AG10803 (cell line): Measurements from ENCODE around the gene NXNL1.
A peak's percentile ranks its signal among the peaks of the same experiment; 100 is the strongest.

ENCODE experiments used
- DNase-seq: peaks from one replicate; pipeline ENCODE4 v3.0.0; 2010; ENCODE audit warnings: low read depth
- H3K4me3 ChIP-seq: 2 replicates; pipeline ENCODE4 v1.5.1; 2011; ENCODE audit warnings: mild to moderate bottlenecking, low read length, control low read depth
- CTCF ChIP-seq: conservative IDR thresholded peaks from 2 replicates; pipeline ENCODE4 v1.5.1; 2011; ENCODE audit warnings: mild to moderate bottlenecking, low read length, control low read depth, inconsistent platforms

Gene NXNL1

GRCh38 chr19:17471410-17472125 is 10.8 kb upstream of the NXNL1 start:
- DNase-seq: no peak
- no peak for TF ChIP-seq CTCF
- H3K4me3 ChIP-seq: peak overlapping the region; percentile 85

DNA sequence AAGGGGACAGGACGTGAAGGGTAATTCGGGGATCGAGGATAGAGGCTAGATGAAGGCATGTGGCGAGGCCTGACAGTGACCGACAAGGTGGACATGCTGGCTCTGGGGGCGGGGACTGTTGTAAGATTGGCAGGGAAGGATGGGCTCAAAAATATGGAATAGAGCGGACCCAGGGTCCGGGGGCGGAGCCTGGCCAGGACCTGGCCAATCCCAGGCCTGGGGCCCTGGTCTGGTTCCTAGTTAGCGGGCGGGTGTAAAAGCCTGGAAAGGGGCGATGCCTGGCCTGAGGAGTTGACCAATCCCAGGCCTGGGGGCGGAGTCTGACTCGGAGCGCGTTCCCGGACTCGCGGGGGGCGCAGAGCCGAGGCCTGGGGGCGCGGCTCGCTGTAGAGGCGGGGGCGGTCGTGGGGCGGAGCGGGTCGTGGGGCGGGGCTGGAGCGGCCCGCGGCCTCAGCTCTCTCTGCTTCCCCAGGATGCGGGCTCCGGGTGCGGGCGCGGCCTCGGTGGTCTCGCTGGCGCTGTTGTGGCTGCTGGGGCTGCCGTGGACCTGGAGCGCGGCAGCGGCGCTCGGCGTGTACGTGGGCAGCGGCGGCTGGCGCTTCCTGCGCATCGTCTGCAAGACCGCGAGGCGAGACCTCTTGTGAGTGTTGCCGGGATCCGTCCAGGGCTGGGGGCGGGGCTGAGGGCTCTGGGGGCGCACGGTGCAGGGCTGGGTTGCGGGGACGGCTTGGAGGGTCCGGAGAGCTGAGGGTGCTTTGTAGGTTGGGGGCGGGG is 9.5 kb upstream of the NXNL1 start, which contains the start of gene SLC27A1:
Gene SLC27A1 (plus strand): TSS at position 457 of the 774 bp plus-strand sequence. CDS start 17 bp downstream, at position 474.
- peak within 1 kb of the TSS; percentile 85 for H3K4me3 ChIP-seq
- no peak for TF ChIP-seq CTCF
- DNase-seq: peak; percentile 99

GRCh38 chr19:17469481-17470067 is 8.8 kb upstream of the NXNL1 start:
- H3K4me3 ChIP-seq: peak overlapping the region; percentile 76
- TF ChIP-seq CTCF: no peak
- DNase-seq: peak; percentile 96

DNA sequence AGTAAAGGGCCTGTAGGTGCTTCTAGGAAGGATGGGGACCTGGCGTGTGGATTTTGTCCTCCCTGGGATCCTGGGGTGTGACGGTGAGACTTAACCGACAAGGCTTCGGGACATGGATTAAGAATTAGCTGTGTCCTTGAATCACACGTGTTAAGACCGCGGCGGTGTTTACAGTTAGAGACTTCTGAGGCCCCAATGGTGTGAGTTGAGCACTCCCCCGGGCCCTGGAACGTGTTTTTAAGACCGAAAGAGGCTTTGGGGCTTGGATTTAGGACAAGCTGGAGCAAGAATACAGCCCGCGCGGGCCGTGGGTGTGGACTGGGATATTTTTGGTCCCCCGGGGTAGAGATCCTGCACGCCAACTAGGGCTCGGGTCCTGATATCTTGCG is 8.4 kb upstream of the NXNL1 start:
- peak overlapping the region; percentile 61 for H3K4me3 ChIP-seq
- no peak for DNase-seq
- no peak for TF ChIP-seq CTCF

DNA sequence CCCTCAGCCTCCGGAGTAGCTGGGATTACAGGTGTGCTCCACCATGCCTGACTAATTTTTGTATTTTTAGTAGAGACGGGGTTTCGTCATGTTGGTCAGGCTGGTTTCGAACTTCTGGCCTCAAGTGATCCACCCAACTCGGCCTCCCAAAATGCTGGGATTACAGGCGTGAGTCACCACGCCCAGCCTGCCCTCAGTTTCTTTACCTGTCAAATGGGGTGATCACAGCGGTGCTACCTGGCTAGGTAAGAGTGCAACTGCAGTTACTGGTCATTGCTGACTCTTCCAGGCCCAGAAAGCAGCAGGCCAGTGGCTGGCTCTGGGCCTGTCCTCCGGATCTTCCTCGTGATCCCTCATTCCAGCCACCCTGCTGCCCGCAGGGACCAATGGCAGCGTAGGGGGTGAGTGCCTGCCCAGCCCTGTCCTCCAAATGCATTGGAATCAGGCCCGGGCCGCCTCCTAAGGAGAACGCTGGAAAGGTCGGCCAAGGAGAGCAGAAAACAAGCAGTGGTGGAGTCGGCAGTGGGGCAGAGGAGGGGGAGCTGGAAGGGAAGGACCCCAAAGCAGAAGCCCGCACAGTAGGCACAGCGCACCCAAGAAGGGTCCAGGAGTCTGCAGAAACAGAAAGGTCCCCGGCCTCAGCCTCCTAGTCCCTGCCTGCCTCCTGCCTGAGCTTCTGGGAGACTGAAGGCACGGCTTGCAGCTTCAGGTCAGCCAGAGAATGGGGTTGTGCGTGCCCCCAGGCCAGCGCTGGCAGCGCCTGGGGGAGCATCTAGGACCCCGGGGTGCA is 7.8 kb upstream of the NXNL1 start:
- TF ChIP-seq CTCF: no peak
- DNase-seq: peak; percentile 55
- H3K4me3 ChIP-seq: peak overlapping the region; percentile 61

GRCh38 chr19:17467471-17468301 is 7.0 kb upstream of the NXNL1 start:
- TF ChIP-seq CTCF: no peak
- H3K4me3 ChIP-seq: no peak overlapping the region
- DNase-seq: no peak
